Endodermal cell (in vitro differentiated cells): Measurements from ENCODE around the gene NAV1. TPM values are rescaled to one million over a fixed set of nuclear protein-coding genes. Genes with fewer than 3 reads are reported as not detected.
A peak's percentile ranks its signal among the peaks of the same experiment; 100 is the strongest.

Experiments used
- DNase-seq: peaks from one replicate; pipeline ENCODE4 v3.0.0-alpha.2; 2017
- H3K27ac ChIP-seq: 2 replicates; pipeline ENCODE4 v1.5.1; 2013; ENCODE audit warnings: mild to moderate bottlenecking, low read depth, low read length, moderate library complexity
- H3K27me3 ChIP-seq: 2 replicates; pipeline ENCODE4 v1.6.1; 2013; ENCODE audit warnings: mild to moderate bottlenecking, low read length, moderate library complexity; ENCODE audit not compliant: insufficient read depth, control insufficient read depth, poor library complexity, severe bottlenecking
- H3K36me3 ChIP-seq: 2 replicates; pipeline ENCODE4 v1.7.0; 2013; ENCODE audit warnings: mild to moderate bottlenecking, low read length, moderate library complexity; ENCODE audit not compliant: control insufficient read depth, insufficient read depth
- H3K4me1 ChIP-seq: one replicate; pipeline ENCODE4 v1.7.0; 2013; ENCODE audit warnings: low read length; ENCODE audit not compliant: control insufficient read depth, insufficient read depth
- H3K4me3 ChIP-seq: 2 replicates; pipeline ENCODE4 v1.5.1; 2013; ENCODE audit warnings: mild to moderate bottlenecking, low read length, moderate library complexity
- H3K9ac ChIP-seq: 2 replicates; pipeline ENCODE4 v1.6.1; 2013; ENCODE audit warnings: mild to moderate bottlenecking, low read length, moderate library complexity; ENCODE audit not compliant: poor library complexity, severe bottlenecking; ENCODE audit errors: extremely low read depth
- H3K9me3 ChIP-seq: 2 replicates; pipeline ENCODE4 v1.6.1; 2013; ENCODE audit warnings: mild to moderate bottlenecking, low read length, moderate library complexity; ENCODE audit not compliant: control insufficient read depth
- H3K27ac Mint-ChIP-seq: 2 replicates; pipeline ENCODE4 v1.8.0; 2020; ENCODE audit warnings: mixed read lengths
- H3K27me3 Mint-ChIP-seq: 2 replicates; pipeline ENCODE4 v1.8.0; 2021; ENCODE audit warnings: mild to moderate bottlenecking, mixed read lengths; ENCODE audit not compliant: insufficient read depth
- H3K36me3 Mint-ChIP-seq: 2 replicates; pipeline ENCODE4 v1.8.0; 2020; ENCODE audit warnings: low read depth, mixed read lengths
- H3K4me1 Mint-ChIP-seq: 2 replicates; pipeline ENCODE4 v1.8.0; 2020; ENCODE audit warnings: mixed read lengths
- H3K4me3 Mint-ChIP-seq: 2 replicates; pipeline ENCODE4 v1.8.0; 2020; ENCODE audit warnings: mild to moderate bottlenecking, moderate library complexity, mixed read lengths
- H3K9me3 Mint-ChIP-seq: 2 replicates; pipeline ENCODE4 v1.8.0; 2020; ENCODE audit warnings: mild to moderate bottlenecking, mixed read lengths
- CTCF ChIP-seq: fragments of 200-600 bp; sonication (generic); conservative IDR thresholded peaks from 2 replicates; pipeline ENCODE4 v1.5.0; 2021; ENCODE audit warnings: antibody characterized with exemption, mild to moderate bottlenecking
- WGBS, 2 experiments: methylation state at CpG; one replicate each; pipeline versions ENCODE4 v1.1.5 to v1.1.7; 2013; ENCODE audit warnings: missing lambda C conversion rate in 2 of 2, mixed read lengths in 1 of 2; ENCODE audit not compliant: insufficient coverage in 1 of 2, insufficient read length in 1 of 2; 5-methylcytosine and 5-hydroxymethylcytosine counted together
- total RNA-seq, 2 donors: library from RNA; stranded (reverse); fragmentation: NEBNext Ultra II Directional in 1 of 2; extraction: Animal tissue kit (Norgen Biotek cat#: 25700) in 1 of 2; gene quantifications; 2 replicates in 1 of 2; 3 replicates in 1 of 2; pipeline ENCODE4 v1.2.1, GENCODE V29; 2021

Gene NAV1
- total RNA-seq, 2 donors from 2014 or later, result 42.2 to 62.5 TPM

DNA sequence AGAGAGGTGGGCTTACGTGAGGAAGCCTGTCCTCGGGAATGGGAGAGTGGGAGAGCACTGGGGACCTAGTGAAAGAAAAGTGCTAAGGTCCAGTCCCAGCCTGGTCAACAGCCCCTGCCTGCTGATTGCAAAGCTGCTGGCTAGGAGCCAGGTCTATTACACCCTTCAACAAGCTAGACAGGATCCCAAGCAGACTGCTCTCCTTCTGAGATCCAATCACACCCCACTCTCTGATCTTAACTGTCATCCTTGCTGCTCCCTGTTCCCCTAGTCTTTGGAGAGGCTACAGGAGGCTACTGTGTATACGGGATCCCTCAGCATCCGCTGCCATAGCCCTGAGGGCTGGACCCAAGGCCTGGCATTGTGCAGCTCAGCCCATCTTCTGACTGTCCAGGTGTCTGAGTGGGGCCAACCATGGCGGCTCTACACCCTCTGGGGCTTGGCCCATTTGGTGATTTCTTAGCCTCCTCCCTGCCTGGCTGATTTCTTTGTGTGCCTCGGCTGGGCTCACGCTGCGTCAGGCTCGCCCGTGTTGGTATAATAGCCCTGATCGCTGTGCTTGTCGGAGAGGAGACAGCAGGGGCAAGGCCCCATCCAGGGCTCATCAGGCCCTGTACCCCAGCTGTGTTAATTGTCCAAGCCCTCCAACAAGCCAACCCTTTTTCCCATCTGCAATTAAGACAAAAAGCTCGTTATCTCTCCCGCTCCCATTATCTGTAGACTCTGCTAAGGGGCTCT, 43.9 kb downstream of the NAV1 start:
- H3K9me3 ChIP-seq, result no peaks in the 10 kb centered on the region
- 67 to 77% methylated on average over 7 to 14 of the region's 14 CpGs for WGBS, 2 experiments
- H3K9ac ChIP-seq, result no peak overlapping the region
- H3K27ac ChIP-seq, result peak overlapping the region; percentile 78
- no peaks in the 10 kb centered on the region for H3K27me3 Mint-ChIP-seq
- peak overlapping the region; percentile 10 for H3K27ac Mint-ChIP-seq
- no peaks in the 10 kb centered on the region for H3K9me3 Mint-ChIP-seq
- no peaks in the 10 kb centered on the region for H3K27me3 ChIP-seq
- H3K36me3 ChIP-seq, result no peaks in the 10 kb centered on the region
- H3K4me3 ChIP-seq, result no peak overlapping the region
- no peak for TF ChIP-seq CTCF
- no peak for DNase-seq
- no peaks in the 10 kb centered on the region for H3K36me3 Mint-ChIP-seq
- H3K4me1 ChIP-seq, result no peaks in the 10 kb centered on the region
- peaks cover 30% of the 10 kb centered on the region for H3K4me1 Mint-ChIP-seq
- H3K4me3 Mint-ChIP-seq, result no peak overlapping the region

DNA sequence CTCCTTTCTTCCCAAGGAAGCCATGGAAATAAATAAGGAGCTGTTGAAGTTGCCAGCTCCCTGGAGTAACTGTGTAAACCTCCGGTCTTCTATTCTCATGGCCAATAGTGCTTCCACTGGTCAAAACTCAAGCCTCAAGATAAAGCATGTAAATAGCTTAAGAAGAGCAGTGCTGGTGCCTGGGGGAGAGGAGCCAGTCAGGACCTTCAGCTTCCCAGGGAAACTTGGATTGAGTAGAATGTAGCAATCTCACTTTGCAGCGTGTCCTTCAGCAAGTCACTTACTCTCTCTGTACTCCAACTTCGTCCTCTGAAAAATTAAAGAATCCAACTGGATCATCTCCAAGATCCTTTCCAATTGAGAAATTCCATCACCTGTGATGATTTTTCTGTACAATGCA, 44.7 kb downstream of the NAV1 start:
- no peaks in the 10 kb centered on the region for H3K9me3 Mint-ChIP-seq

GRCh38 chr1:201584471-201585092, 45.7 kb downstream of the NAV1 start:
- DNase-seq, result no peak
- Histone ChIP-seq H3K9me3 (no peaks in the 10 kb centered on the region), H3K36me3 (no peaks in the 10 kb centered on the region), H3K27me3 (no peaks in the 10 kb centered on the region), H3K4me3 (no peak overlapping the region), H3K27ac (no peak overlapping the region), H3K9ac (no peak overlapping the region), H3K4me1 (no peaks in the 10 kb centered on the region)
- H3K27me3 Mint-ChIP-seq, result no peaks in the 10 kb centered on the region
- 95 to 100% methylated on average over 6 of the region's 6 CpGs for WGBS, 2 experiments
- peaks cover 25% of the 10 kb centered on the region for H3K4me1 Mint-ChIP-seq
- no peaks in the 10 kb centered on the region for H3K9me3 Mint-ChIP-seq
- peaks cover 3% of the 10 kb centered on the region for H3K36me3 Mint-ChIP-seq
- no peak overlapping the region for H3K4me3 Mint-ChIP-seq
- no peak overlapping the region for H3K27ac Mint-ChIP-seq
- TF ChIP-seq CTCF, result no peak

More for the DNA sequence above, 44.7 kb downstream of the NAV1 start:
- no peaks in the 10 kb centered on the region for H3K27me3 ChIP-seq
- Mint-ChIP-seq H3K27me3 (no peaks in the 10 kb centered on the region), H3K27ac (no peak overlapping the region), H3K4me3 (no peak overlapping the region), H3K36me3 (no peaks in the 10 kb centered on the region), H3K4me1 (peaks cover 25% of the 10 kb centered on the region)
- no peaks in the 10 kb centered on the region for H3K36me3 ChIP-seq
- no peaks in the 10 kb centered on the region for H3K4me1 ChIP-seq
- 93 to 100% methylated on average over 3 of the region's 3 CpGs for WGBS, 2 experiments
- no peaks in the 10 kb centered on the region for H3K9me3 ChIP-seq
- TF ChIP-seq CTCF, result no peak
- H3K4me3 ChIP-seq, result no peak overlapping the region
- no peak overlapping the region for H3K27ac ChIP-seq
- DNase-seq, result no peak
- H3K9ac ChIP-seq, result no peak overlapping the region
